AG04450 (cell line): ENCODE measurements around the gene ARFGAP1. TPM values are rescaled to one million over a fixed set of nuclear protein-coding genes. Genes with fewer than 3 reads are reported as not detected.

Experiments used
- CTCF ChIA-PET: fragments of 300-600, 350-600 bp; formaldehyde crosslinking; extraction: SDS; loops from one replicate; lab custom pipeline; 2022; ENCODE audit warnings: antibody characterized with exemption, inconsistent platforms; lab: Charles Lee
- POLR2A ChIA-PET: fragments of 350-600 bp; formaldehyde crosslinking; extraction: SDS; loops from one replicate; lab custom pipeline; 2021; ENCODE audit warnings: antibody characterized with exemption, inconsistent platforms; lab: Yijun Ruan, JAX
- DNase-seq: peaks from one replicate; pipeline ENCODE4 v3.0.0-alpha.2; 2011; ENCODE audit warnings: low read depth, low spot score
- H3K27ac ChIP-seq: one replicate; pipeline ENCODE4 v1.5.1; 2012; ENCODE audit warnings: low read depth, low read length, control low read depth
- H3K27me3 ChIP-seq: one replicate; pipeline ENCODE4 v1.6.0; 2012; ENCODE audit warnings: low read length; ENCODE audit not compliant: control insufficient read depth, insufficient read depth
- H3K4me3 ChIP-seq: 2 replicates; pipeline ENCODE4 v1.5.1; 2011; ENCODE audit warnings: mild to moderate bottlenecking, low read depth, low read length, control low read depth
- H3K9me3 ChIP-seq: 2 replicates; pipeline ENCODE4 v1.5.1; 2012; ENCODE audit warnings: low read length; ENCODE audit not compliant: control insufficient read depth, insufficient read depth
- CTCF ChIP-seq: IDR thresholded peaks from 2 replicates; pipeline ENCODE4 v1.5.1; 2011; ENCODE audit warnings: low read depth, low read length, control low read depth, inconsistent platforms
- polyA plus RNA-seq: library from polyadenylated mRNA; depleted of rRNA; stranded (reverse); fragments of >200 nt; gene quantifications from 2 replicates; pipeline ENCODE4 v1.2.3, GENCODE V29; 2011

The ARFGAP1 gene
- polyA plus RNA-seq, 1 experiment = 52.6 TPM

- no peak for TF ChIP-seq CTCF
- ChIA-PET CTCF (interaction anchor here (1.1 kb wide), 1 partner anchor 65 kb away, joined by 3 read pairs; no protein-coding TSS in a partner anchor), POLR2A (interaction anchor here (0.6 to 0.7 kb wide), 2 partner anchors 9 to 16 kb away, joined by 3 read pairs; partner anchors contain the start of gene ARFGAP1)
- Histone ChIP-seq H3K9me3 (no peaks in the 10 kb centered on the region), H3K4me3 (no peak overlapping the region), H3K27me3 (no peaks in the 10 kb centered on the region), H3K27ac (no peak overlapping the region)
- DNase-seq = no peak
Observed at GRCh38 chr20:63287697-63288580, 15.3 kb downstream of the ARFGAP1 start.

GRCh38 chr20:63288581-63289251 lies 16.1 kb downstream of the ARFGAP1 start:
- no peak for TF ChIP-seq CTCF
- Histone ChIP-seq H3K9me3 (no peaks in the 10 kb centered on the region), H3K27ac (no peak overlapping the region), H3K27me3 (no peaks in the 10 kb centered on the region), H3K4me3 (no peak overlapping the region)
- CTCF ChIA-PET = no interaction called here
- no peak for DNase-seq
- POLR2A ChIA-PET = interaction anchor here (0.7 kb wide), 1 partner anchor 16 kb away, joined by 3 read pairs; the partner anchor contains the start of gene ARFGAP1

- no peak for DNase-seq
Observed at GRCh38 chr20:63289311-63290135, 16.9 kb downstream of the ARFGAP1 start.

GRCh38 chr20:63290136-63290676 lies 17.6 kb downstream of the ARFGAP1 start:
- Histone ChIP-seq H3K9me3 (no peaks in the 10 kb centered on the region; the same call in 1 of the 2 replicates), H3K27ac (no peak overlapping the region), H3K27me3 (peaks cover 8% of the 10 kb centered on the region), H3K4me3 (no peak overlapping the region)
- ChIA-PET POLR2A (no interaction called here), CTCF (interaction anchor here (1.1 kb wide), 3 partner anchors 8 to 91 kb away, joined by 4 to 5 read pairs (median 4); no protein-coding TSS in a partner anchor)
- no peak for DNase-seq
- no peak for TF ChIP-seq CTCF

More at GRCh38 chr20:63289311-63290135, 16.9 kb downstream of the ARFGAP1 start:
- no peak overlapping the region for H3K27ac ChIP-seq
- ChIA-PET CTCF (no interaction called here), POLR2A (no interaction called here)
- H3K27me3 ChIP-seq = peaks cover 4% of the 10 kb centered on the region
- no peaks in the 10 kb centered on the region for H3K9me3 ChIP-seq
- no peak for TF ChIP-seq CTCF
- no peak overlapping the region for H3K4me3 ChIP-seq
